B cell (primary cell): ENCODE measurements around the gene LRRC45. TPM values are rescaled to one million over a fixed set of nuclear protein-coding genes. Genes with fewer than 3 reads are reported as not detected.

Experiments used
- ATAC-seq: fragments of 200-7000 bp; cut with Tn5 transposase; one replicate; pipeline ENCODE4 v1.10.0; 2021; ENCODE audit warnings: low read depth, mild to moderate bottlenecking, moderate number of reproducible peaks, moderate library complexity
- CTCF ChIA-PET: fragments of 350-600 bp; sonication (Branson Sonifier 250); formaldehyde crosslinking; loops from one replicate; lab custom pipeline; 2021; ENCODE audit warnings: antibody characterized with exemption, inconsistent platforms; lab: Charles Lee
- POLR2A ChIA-PET: fragments of 350-600 bp; sonication (Branson Sonifier 250); formaldehyde crosslinking; loops from one replicate; lab custom pipeline; 2021; ENCODE audit warnings: antibody characterized with exemption; lab: Charles Lee
- DNase-seq: peaks from one replicate; pipeline ENCODE4 v3.0.0; 2013
- H2AFZ ChIP-seq: 2 replicates; pipeline ENCODE4 v1.6.1; 2012; ENCODE audit warnings: mild to moderate bottlenecking, low read depth, low read length; ENCODE audit not compliant: insufficient read depth, poor library complexity, severe bottlenecking
- H3K27ac ChIP-seq, 2 donors: 1 replicate in 1 of 2; 2 replicates in 1 of 2; pipeline ENCODE4 v1.5.1; 2012 to 2013; ENCODE audit warnings: low read length in 2 of 2, mild to moderate bottlenecking in 2 of 2, moderate library complexity in 1 of 2
- H3K27me3 ChIP-seq, 4 experiments: fragments of 200-600 bp in 1 of 4; sonication (generic) in 1 of 4; replicated peaks in 1 of 4; 1 replicate in 2 of 4; 2 replicates in 2 of 4; pipeline versions ENCODE4 v1.6.1 to v1.7.0; 2013 to 2016; ENCODE audit warnings: low read length in 3 of 4, mild to moderate bottlenecking in 2 of 4, mixed read lengths in 1 of 4, moderate library complexity in 1 of 4; ENCODE audit not compliant: insufficient read depth in 4 of 4, control insufficient read depth in 3 of 4; ENCODE audit errors: control extremely low read depth in 1 of 4
- H3K36me3 ChIP-seq, 2 experiments: replicated peaks in 1 of 2; 1 replicate in 1 of 2; 2 replicates in 1 of 2; pipeline versions ENCODE4 v1.6.1 to v1.7.1; 2013; ENCODE audit warnings: low read length in 1 of 2; ENCODE audit not compliant: insufficient read depth in 2 of 2, control insufficient read depth in 1 of 2; ENCODE audit errors: control extremely low read depth in 1 of 2, extremely low read depth in 1 of 2
- H3K4me1 ChIP-seq, 2 donors: fragments of 200-600 bp in 1 of 2; sonication (generic) in 1 of 2; 1 replicate in 1 of 2; 2 replicates in 1 of 2; pipeline versions ENCODE4 v1.5.1 to v1.6.1; 2013 to 2017; ENCODE audit warnings: low read length in 2 of 2; ENCODE audit not compliant: control insufficient read depth in 2 of 2, insufficient read depth in 2 of 2
- H3K4me2 ChIP-seq: replicated peaks from 2 replicates; pipeline ENCODE3; 2012; ENCODE audit warnings: mild to moderate bottlenecking, low read depth, low read length; ENCODE audit not compliant: poor library complexity, severe bottlenecking
- H3K4me3 ChIP-seq, 5 experiments: fragments of 200-600 bp in 1 of 5; sonication (generic) in 1 of 5; 1 replicate in 3 of 5; 2 replicates in 2 of 5; pipeline versions ENCODE4 v1.5.1 to v1.7.0; 2011 to 2016; ENCODE audit warnings: low read length in 4 of 5, mild to moderate bottlenecking in 4 of 5, low read depth in 2 of 5, control low read depth in 1 of 5, moderate library complexity in 1 of 5; ENCODE audit not compliant: insufficient read depth in 1 of 5; ENCODE audit errors: control extremely low read depth in 1 of 5, extremely low read depth in 1 of 5
- H3K79me2 ChIP-seq: fragments of 200-600 bp; sonication (generic); one replicate; pipeline ENCODE4 v1.6.0; 2016; ENCODE audit warnings: low read length; ENCODE audit not compliant: control insufficient read depth, insufficient read depth
- H3K9ac ChIP-seq: fragments of 200-600 bp; sonication (generic); 2 replicates; pipeline ENCODE4 v1.6.1; 2017; ENCODE audit warnings: mild to moderate bottlenecking, low read length, moderate library complexity
- H3K9me3 ChIP-seq, 3 donors: one replicate each; pipeline versions ENCODE4 v1.6.1 to v1.7.1; 2013; ENCODE audit warnings: low read length in 2 of 3; ENCODE audit not compliant: control insufficient read depth in 2 of 3, insufficient read depth in 1 of 3; ENCODE audit errors: control extremely low read depth in 1 of 3
- H4K20me1 ChIP-seq: 2 replicates; pipeline ENCODE4 v1.6.0; 2012; ENCODE audit warnings: mild to moderate bottlenecking, low read length; ENCODE audit not compliant: insufficient read depth, control insufficient read depth, poor library complexity, severe bottlenecking
- H3K27ac Mint-ChIP-seq: one replicate; pipeline ENCODE4 v1.8.0; 2021; ENCODE audit warnings: mixed read lengths
- H3K27me3 Mint-ChIP-seq: one replicate; pipeline ENCODE4 v1.8.0; 2021; ENCODE audit warnings: mixed read lengths
- H3K4me1 Mint-ChIP-seq: one replicate; pipeline ENCODE4 v1.8.0; 2021; ENCODE audit warnings: mixed read lengths
- H3K4me3 Mint-ChIP-seq: one replicate; pipeline ENCODE4 v1.8.0; 2021; ENCODE audit warnings: mixed read lengths
- H3K9me3 Mint-ChIP-seq: one replicate; pipeline ENCODE4 v1.8.0; 2022; ENCODE audit warnings: mixed read lengths; ENCODE audit not compliant: insufficient read depth
- CTCF ChIP-seq: fragments of 200-600 bp; IDR thresholded peaks from one replicate; pipeline ENCODE4 v1.8.0; 2022; ENCODE audit warnings: antibody characterized with exemption, mild to moderate bottlenecking
- EZH2 ChIP-seq: IDR thresholded peaks from 2 replicates; pipeline ENCODE4 v1.6.1; 2012; ENCODE audit warnings: borderline replicate concordance, low read depth, mild to moderate bottlenecking, moderate library complexity, low read length; ENCODE audit not compliant: insufficient read depth, poor library complexity, severe bottlenecking
- WGBS: methylation state at CpG from one replicate; pipeline ENCODE4 v1.1.5; 2013; ENCODE audit warnings: missing lambda C conversion rate; ENCODE audit not compliant: insufficient coverage; 5-methylcytosine and 5-hydroxymethylcytosine counted together
- intact Hi-C: fragments of 100-400 bp; cut with micrococcal nuclease; formaldehyde crosslinking; loops from one replicate; pipeline ENCODE4 v1.10.0; 2022
- polyA plus RNA-seq: library from polyadenylated mRNA; depleted of rRNA; stranded (reverse); fragments of >200 nt; gene quantifications from 2 replicates; pipeline ENCODE4 v1.2.3, GENCODE V29; 2012
- total RNA-seq, 2 donors: library from RNA; stranded (reverse); fragments of 120-200 nt in 1 of 2; gene quantifications; 1 replicate in 1 of 2; 2 replicates in 1 of 2; pipeline versions ENCODE4 v1.2.3 to v1.2.4, GENCODE V29; 2013 to 2022

LRRC45 gene
- total and polyA plus RNA-seq, 2 donors (not counting 1 experiment from before 2014, with no cell fraction given) = 19.4 to 19.6 TPM

- no peak overlapping the region for H3K4me3 ChIP-seq
- ChIA-PET CTCF (no interaction called here), POLR2A (no interaction called here)
- TF ChIP-seq CTCF (no peak), EZH2 (no peak)
- Mint-ChIP-seq H3K9me3 (no peaks in the 10 kb centered on the region), H3K4me1 (no peaks in the 10 kb centered on the region), H3K27ac (no peak overlapping the region), H3K4me3 (no peak overlapping the region), H3K27me3 (no peaks in the 10 kb centered on the region)
- H3K36me3 ChIP-seq = peaks cover 0 to 30% of the 10 kb centered on the region in 2 experiments
- no peaks in the 10 kb centered on the region for H3K27me3 ChIP-seq
- H3K9me3 ChIP-seq = no peaks in the 10 kb centered on the region
- H3K79me2 ChIP-seq = no peaks in the 10 kb centered on the region
- no peak overlapping the region for H2AFZ ChIP-seq
- no peak overlapping the region for H3K9ac ChIP-seq
- no peak overlapping the region for H3K27ac ChIP-seq
- no peak for ATAC-seq
- 95% methylated on average over 17 of the region's 18 CpGs for WGBS
- no peak for DNase-seq
- H3K4me1 ChIP-seq = no peaks in the 10 kb centered on the region
- intact Hi-C loops = no loop called here
- no peak overlapping the region for H3K4me2 ChIP-seq
- no peaks in the 10 kb centered on the region for H4K20me1 ChIP-seq
These were observed 55.3 kb downstream of the LRRC45 start for GRCh38 chr17:82078433-82078832.

- Mint-ChIP-seq H3K27me3 (no peaks in the 10 kb centered on the region), H3K27ac (no peak overlapping the region), H3K4me1 (no peaks in the 10 kb centered on the region), H3K4me3 (no peak overlapping the region), H3K9me3 (no peaks in the 10 kb centered on the region)
- H3K27me3 ChIP-seq = no peaks in the 10 kb centered on the region
- H4K20me1 ChIP-seq = no peaks in the 10 kb centered on the region
- H3K4me3 ChIP-seq = no peak overlapping the region
- POLR2A ChIA-PET = no interaction called here
- intact Hi-C loops = no loop called here
- CTCF ChIA-PET = no interaction called here
- no peaks in the 10 kb centered on the region for H3K9me3 ChIP-seq
- H3K4me1 ChIP-seq = no peaks in the 10 kb centered on the region
- H2AFZ ChIP-seq = no peak overlapping the region
- H3K36me3 ChIP-seq = peaks cover 0 to 33% of the 10 kb centered on the region in 2 experiments
- H3K27ac ChIP-seq = no peak overlapping the region
- WGBS = 97% methylated on average over 42 of the region's 47 CpGs
- H3K79me2 ChIP-seq = no peaks in the 10 kb centered on the region
- TF ChIP-seq CTCF = no peak
- no peak for TF ChIP-seq EZH2
- H3K4me2 ChIP-seq = no peak overlapping the region
- H3K9ac ChIP-seq = no peak overlapping the region
- no peak for ATAC-seq
- DNase-seq = no peak
These were observed 56.0 kb downstream of the LRRC45 start for GRCh38 chr17:82079001-82079677.
